Fibroblast of skin of left biceps (primary cell): Measurements from ENCODE around the gene DUSP7.

Source experiments
- DNase-seq, 2 experiments: peaks; one replicate each; pipeline ENCODE4 v3.0.0-alpha.2; 2013; ENCODE audit warnings: low read depth in 2 of 2

The DUSP7 gene

GRCh38 chr3:52068730-52069129 is 12.4 kb upstream of the DUSP7 start:
- DNase-seq = no peak

DNA sequence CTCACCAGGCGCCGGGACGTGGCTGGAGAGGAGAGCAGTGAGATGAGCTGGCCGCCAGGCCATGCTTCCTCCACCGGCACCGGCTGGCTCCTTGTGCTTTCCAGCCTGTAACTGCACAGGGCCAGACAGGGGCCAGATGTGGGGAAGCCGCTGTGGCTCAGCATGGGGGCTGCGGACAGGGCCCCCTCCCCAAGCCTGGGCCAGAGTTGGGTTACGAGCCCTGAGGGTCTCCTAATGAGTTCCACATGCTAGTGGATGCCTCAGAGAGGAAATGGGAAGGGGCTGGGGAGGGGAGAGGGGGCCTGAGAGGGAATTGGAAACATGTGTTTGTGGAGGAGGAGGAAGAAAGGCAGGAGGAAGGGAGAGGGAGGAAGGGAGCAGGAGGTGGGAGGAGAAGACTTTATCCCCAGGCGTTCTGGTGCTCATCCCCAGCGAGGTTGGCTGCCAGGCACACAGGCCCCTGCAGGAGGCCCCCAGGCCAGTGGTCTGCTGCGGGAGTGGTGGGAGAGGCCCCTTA is 11.7 kb upstream of the DUSP7 start:
- peak in 1 of 2 experiments; percentile 59 for DNase-seq

GRCh38 chr3:52067526-52067925 is 11.2 kb upstream of the DUSP7 start:
- no peak for DNase-seq

- no peak for DNase-seq
Observed at GRCh38 chr3:52067046-52067445, 10.7 kb upstream of the DUSP7 start.

GRCh38 chr3:52065264-52065756 is 8.9 kb upstream of the DUSP7 start:
- DNase-seq = no peak

GRCh38 chr3:52064561-52064960 is 8.2 kb upstream of the DUSP7 start:
- DNase-seq = no peak

DNA sequence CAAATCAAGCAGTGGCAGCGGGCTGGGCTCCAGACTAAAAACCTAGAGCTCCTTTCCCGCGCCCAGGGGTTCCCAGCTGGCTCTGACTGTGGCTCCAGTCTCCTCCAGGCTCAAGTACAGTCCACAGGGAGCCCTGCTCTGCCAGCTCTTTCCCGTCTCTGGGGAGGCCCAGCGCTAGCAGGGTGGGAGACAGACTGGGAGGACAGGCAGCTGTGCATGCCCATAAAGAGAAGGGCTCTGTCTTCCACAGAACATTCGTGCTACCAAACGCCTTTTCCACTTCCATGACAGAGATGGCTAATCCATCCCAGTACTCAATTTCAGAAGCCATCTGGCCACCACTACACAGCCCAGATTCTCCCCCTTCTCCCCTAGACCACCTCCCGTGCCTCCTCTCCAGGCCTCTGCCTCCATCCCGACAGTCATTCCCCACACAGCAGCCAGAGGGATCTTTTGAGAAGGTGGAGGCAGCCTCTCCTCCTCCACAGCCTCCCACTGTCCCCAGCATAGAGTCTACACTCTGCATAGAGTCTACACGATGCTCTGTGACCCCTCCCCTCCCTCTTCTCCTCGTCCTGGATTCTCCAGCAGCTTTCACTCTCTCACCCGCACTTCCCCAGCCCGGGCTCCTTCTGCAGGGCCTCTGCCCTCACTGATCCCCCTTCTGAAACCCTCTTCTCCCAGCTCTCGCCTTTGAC is 6.8 kb upstream of the DUSP7 start:
- DNase-seq = no peak

DNA sequence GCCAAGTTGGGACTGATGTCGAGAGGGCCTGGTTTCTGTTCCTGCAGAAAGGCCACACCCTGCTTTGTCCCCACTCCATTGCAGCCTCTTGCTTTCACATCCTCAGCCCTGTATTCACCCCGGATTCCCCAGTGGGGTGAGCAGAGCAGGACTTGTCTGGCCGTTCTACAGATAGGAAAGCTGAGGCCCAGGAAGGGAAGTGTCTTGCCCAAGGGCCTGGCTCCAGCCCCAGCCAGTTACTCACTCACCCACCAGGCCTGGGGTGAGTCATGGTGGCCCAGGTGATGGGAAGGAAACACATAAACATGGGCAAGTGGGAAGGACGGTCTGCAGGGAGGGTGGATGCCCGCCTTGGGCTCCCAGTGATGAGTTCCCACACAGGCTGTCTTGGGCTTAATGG is 6.1 kb upstream of the DUSP7 start:
- DNase-seq = no peak

GRCh38 chr3:52061121-52061910 is 4.9 kb upstream of the DUSP7 start:
- DNase-seq = no peak

- no peak for DNase-seq
Observed at GRCh38 chr3:52059781-52060180, 3.4 kb upstream of the DUSP7 start.

GRCh38 chr3:52057812-52058495 is 1.6 kb upstream of the DUSP7 start:
- no peak for DNase-seq

DNA sequence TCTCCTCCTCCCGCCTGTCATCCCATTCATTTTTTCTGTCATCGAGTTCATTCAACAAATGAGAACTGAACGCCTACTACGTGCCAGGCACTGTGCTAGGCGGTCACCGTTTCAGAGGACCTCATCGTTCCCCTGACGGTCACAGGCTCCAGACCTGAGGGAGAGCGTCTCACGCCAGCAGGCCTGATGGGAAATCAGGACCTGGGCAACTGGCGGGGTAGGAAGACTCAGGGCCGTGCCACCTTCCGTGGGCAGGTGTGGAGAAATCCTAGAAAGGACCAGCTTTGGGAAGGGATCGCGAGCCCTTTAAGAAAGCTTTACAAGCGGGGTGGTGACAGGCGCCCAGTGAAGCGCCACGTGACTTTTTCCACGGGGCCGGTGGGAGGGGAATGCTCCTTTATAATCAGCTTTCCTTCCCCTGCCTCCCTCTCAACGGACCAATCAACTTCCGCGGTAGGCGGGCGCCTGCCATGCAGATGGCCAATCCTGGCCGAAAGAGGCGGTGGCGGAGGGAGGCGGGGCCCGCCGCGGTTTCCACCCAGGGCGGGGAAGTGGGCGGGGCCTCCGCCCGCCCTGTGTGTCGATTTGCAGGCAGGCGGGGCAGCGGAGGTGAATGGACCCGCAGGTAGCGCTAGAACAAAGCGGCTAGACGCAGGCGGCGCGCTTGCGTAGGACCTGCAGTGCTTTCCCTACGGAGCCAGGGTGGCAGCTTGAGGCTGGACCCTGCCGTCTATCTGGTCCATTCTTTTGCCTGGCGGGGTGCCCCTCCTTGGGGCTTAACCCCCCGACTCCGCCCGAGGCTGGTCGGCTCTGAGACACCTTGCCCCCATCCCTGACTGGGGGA is 819 bp upstream of the DUSP7 start:
- peak; percentile 96 to 97 for DNase-seq

DNA sequence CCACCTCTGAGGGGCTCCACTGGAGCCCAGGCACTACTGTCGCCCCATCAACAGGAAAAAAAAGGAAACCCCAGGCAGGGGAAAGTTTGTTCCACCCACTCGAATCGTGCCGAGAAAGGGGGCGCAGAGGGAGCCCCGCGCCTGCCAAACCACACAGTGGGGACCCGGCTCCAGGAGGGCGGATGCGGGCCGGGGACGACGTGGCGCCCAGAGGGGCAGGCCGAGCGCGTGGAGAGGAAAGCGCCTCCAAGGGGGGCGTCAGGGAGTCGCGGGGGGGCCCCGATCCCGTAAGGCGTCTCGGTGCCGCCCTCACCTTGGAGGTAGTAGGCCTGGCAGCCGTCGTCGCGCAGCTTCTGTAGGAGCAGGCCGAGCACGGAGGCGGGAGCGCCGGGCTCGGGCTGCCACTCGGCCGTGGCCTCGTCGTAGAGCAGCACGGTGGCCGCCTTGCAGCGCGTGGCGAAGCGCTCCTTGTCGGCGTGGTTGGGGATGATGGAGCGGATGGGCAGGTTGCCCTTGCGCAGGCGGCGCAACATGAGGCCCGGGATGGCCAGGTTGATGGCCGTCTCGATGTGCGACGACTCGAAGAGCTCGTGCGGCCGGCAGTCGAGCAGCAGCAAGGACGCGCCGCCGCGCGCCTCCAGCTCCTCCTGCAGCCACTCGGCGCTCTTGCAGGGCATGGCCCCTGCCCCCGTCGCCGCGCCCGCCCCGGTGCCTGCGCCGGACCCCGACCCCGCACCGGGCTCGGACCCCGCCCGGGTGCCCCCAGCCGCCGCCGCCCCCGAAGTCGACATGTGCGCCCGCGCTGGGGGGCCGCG is 627 bp downstream of the DUSP7 start:
- no peak for DNase-seq

DNA sequence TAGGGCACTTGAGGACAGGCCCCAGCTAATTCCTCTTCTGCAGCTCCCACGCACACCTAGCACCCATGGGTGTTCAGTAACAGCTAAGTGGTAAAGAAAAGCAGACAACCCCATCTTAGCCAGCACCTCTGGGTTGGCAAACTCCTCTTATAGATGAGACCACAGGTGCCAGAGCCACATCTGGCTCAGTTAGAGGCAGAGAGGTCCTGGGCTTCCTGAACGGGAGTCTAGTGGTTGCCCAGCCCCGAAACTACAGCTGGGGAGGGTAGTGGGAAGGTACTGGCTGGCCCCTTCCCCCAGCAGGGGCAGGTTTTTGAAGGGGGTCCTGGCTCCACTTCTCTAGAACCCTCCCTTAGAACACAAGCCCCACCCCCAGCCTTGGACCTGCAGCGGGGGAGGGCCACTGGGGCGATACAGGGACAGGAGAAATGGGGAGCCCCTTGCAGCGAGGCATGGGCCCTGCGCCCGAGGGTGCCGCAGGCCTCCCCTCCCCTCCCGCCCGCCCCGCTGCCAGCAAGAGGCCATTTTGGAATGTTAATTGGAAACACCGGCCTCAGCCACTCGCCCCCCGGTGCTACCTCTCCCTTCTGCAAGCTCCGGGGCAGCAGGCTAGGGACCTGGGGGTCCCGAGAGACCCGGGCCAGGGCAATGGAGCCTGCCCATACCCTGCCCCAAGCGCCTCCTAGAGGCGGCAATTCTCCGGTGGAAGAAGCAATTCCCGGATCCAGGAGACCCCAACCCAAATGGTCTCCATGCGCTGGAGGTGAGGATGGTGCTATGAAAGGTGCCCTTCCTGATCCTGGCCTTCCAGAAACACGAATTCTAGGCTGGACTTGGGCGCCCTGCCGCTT is 1.5 kb downstream of the DUSP7 start:
- DNase-seq = no peak

DNA sequence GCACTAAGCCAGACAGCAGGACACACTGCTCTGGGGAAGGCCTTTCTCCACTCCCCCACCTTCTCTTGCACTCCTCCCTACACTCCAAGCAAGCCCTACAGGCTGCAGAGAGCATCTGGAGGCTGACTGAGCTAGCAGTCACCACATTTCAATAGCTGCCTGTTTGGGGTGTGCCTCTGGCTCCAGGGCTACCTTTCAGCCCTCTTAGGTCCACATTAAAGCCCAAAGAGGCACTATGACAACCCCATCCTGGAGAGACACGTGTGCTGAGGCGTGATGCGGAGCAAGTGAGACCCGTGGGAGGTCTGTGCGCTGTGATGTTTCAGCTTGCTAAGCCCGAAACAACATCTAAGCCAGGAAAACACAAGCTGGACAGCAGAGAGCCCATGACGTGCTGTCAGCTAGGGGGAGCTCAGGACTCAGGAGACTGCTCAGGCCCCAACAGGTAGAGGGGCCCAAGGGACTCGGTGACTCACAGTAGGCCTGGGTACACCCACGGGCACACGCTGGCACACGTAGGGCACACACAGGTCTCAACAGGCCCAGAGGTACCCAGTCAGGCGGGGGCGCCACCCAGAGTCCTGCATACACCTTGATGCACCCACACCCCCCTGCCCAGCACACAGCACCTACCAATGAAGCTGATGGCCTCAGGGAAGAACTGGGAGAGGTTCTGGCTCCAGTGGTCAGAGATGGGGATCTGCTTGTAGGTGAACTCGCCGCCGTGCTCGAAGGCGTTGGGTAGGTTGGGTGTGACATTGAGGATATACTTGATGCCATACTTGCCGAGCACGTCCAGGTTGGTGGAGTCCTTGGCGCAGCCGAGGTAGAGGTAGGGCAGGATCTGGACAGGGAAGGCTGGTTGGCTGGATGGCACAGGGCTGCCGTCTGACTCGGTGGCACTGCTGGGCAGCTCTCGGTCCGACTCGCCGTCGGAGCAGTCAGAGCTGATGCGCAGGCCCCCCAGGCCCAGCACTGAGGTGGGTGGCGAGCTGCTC is 2.8 kb downstream of the DUSP7 start:
- no peak for DNase-seq

- no peak for DNase-seq
Observed at GRCh38 chr3:52052831-52053306, 3.5 kb downstream of the DUSP7 start.

DNA sequence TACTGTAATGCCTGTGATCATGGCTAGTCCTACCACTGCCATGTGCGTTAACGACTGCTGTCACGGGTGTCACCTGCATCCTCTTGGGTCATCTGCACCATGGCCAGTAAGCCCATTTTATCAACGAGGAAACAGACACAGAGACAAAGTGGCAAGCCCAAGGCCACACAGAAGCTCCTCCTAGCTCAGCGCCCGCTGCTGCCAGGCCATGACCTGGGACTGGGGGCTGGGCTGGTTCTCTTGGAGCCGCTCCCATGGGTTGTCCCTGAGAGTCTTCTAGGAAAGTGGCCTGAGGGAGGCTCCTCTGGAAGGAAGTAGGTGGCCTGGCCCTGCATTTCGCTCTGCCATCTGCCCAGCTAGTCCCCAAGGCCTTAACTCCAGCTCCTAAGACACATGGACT is 4.9 kb downstream of the DUSP7 start:
- DNase-seq = no peak

DNA sequence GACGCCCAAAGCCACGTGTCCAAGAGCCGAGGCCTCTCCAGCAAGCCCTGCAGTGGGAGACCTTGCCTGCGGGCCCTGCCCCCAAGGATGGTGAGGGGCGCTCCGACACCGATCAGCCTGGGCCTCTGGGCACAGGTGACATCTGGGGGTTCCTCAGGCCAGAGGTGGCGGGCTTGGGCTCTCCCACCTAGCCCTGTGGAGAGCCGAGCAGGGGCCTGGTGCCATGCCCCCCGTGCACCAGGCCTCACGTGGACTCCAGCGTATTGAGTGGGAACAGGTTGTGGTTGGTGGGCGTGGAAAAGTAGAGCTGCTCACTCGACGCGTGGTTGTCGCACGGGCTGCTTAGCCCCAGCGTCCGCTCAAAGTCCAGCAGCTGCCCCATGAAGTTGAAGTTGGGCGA is 5.8 kb downstream of the DUSP7 start:
- no peak for DNase-seq
